Erythroblast (primary cell): ENCODE results near the gene CTSH.

Experiments
- DNase-seq, 2 experiments: peaks; one replicate each; lab custom pipeline; 2025; lab: John Stamatoyannopoulos, UW
- GATA1 ChIP-seq: IDR thresholded peaks from 2 replicates; pipeline ENCODE4 v1.6.1; 2011; ENCODE audit warnings: low read depth, mild to moderate bottlenecking, control low read depth, low read length, moderate library complexity
- POLR2A ChIP-seq: IDR thresholded peaks from 2 replicates; pipeline ENCODE4 v1.6.1; 2011; ENCODE audit warnings: mild to moderate bottlenecking, low read length

Gene CTSH

GRCh38 chr15:78944669-78945407 lies at the start of gene CTSH:
TSS of gene CTSH (minus strand) at chr15:78945046. CDS start at chr15:78944981, 65 bp downstream.
- DNase-seq: peak; percentile 79 to 87
- TF ChIP-seq POLR2A (no peak), GATA1 (no peak)

- TF ChIP-seq GATA1: no peak
- no peak for DNase-seq
These were observed 49.2 kb upstream of the CTSH start for GRCh38 chr15:78993931-78994530.

GRCh38 chr15:78993257-78993930 lies 48.5 kb upstream of the CTSH start:
- DNase-seq: no peak
- TF ChIP-seq GATA1 (no peak), POLR2A (no peak)

- no peak for TF ChIP-seq POLR2A
- TF ChIP-seq GATA1: no peak
- no peak for DNase-seq
These were observed 47.8 kb upstream of the CTSH start for GRCh38 chr15:78992416-78993256.

- TF ChIP-seq GATA1: no peak
- no peak for TF ChIP-seq POLR2A
- DNase-seq: no peak
These were observed 47.0 kb upstream of the CTSH start for GRCh38 chr15:78991879-78992278.

GRCh38 chr15:78991476-78991875 lies 46.6 kb upstream of the CTSH start:
- no peak for DNase-seq
- TF ChIP-seq POLR2A (no peak), GATA1 (no peak)

- no peak for DNase-seq
- TF ChIP-seq POLR2A (no peak), GATA1 (no peak)
These were observed 45.4 kb upstream of the CTSH start for GRCh38 chr15:78990278-78990677.

GRCh38 chr15:78989701-78990240 lies 44.9 kb upstream of the CTSH start:
- TF ChIP-seq POLR2A (no peak), GATA1 (no peak)
- no peak for DNase-seq

GRCh38 chr15:78988361-78988911 lies 43.6 kb upstream of the CTSH start:
- DNase-seq: no peak

GRCh38 chr15:78987556-78988360 lies 42.9 kb upstream of the CTSH start:
- TF ChIP-seq GATA1 (no peak), POLR2A (no peak)
- no peak for DNase-seq

More at GRCh38 chr15:78988361-78988911, 43.6 kb upstream of the CTSH start:
- no peak for TF ChIP-seq GATA1
- no peak for TF ChIP-seq POLR2A

- TF ChIP-seq GATA1 (no peak), POLR2A (no peak)
- DNase-seq: no peak
These were observed 41.1 kb upstream of the CTSH start for GRCh38 chr15:78985859-78986475.

GRCh38 chr15:78984041-78984440 lies 39.2 kb upstream of the CTSH start:
- no peak for DNase-seq
- TF ChIP-seq GATA1 (no peak), POLR2A (no peak)
